ENCODE data around the gene C9orf43. TPM values are rescaled to one million over a fixed set of nuclear protein-coding genes. Genes with fewer than 3 reads are reported as not detected.
"Not testable (repeated sequence)": the region's sequence is repeated elsewhere in the genome, so short reads cannot be mapped to it uniquely, and the experiment has no call there.

The C9orf43 gene
- total and polyA plus RNA-seq, 3 donors from 2014 or later = 41.7 to 109 (median 71.3) TPM

DNA sequence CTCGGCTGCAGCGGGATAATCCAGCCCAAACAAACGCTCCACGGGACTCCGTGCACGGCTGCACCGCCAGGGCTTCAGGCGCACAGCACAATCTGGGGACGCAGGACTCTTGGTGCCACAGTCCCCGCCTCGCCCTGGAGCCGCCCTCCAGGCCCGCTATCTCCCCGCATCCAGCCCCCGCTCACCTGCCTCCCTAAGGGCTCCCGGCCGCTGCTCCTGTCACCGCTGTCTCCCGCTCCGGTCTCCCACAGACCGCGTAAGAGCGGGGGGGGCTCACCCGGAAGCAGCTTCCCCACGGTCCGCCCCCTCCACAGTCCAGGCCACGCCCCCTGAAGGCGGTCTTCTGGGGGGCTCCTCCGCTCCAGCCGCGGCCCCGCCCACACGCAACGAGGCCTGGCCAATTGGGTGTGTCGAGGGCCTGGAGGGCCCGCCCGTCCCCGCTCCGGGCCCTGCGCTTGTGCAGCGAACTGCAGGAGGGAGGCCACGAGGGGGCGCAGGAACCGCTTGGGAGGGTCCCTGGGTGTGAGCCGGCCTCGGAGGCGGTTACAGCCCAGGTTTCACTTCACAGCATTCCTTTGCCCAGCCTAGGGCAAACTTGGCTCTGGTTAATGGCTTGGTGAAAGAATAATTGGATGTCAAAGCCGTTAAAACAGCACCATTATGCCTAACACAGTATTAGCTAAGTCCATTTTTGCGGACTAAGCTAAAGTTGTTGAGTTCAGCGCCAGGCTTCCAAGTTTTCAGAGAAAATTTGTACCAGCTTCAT, 9.3 kb upstream of the C9orf43 start, which contains the start of gene ALAD:
TSS of gene ALAD (minus strand) at position 258 of the 766 bp plus-strand sequence. CDS start 7,725 bp downstream, outside the sequence.
- H3K27me3 ChIP-seq = no peaks in the 10 kb centered on the region
- H3K9me3 ChIP-seq = no peaks in the 10 kb centered on the region
- TF ChIP-seq, protein P1, sequence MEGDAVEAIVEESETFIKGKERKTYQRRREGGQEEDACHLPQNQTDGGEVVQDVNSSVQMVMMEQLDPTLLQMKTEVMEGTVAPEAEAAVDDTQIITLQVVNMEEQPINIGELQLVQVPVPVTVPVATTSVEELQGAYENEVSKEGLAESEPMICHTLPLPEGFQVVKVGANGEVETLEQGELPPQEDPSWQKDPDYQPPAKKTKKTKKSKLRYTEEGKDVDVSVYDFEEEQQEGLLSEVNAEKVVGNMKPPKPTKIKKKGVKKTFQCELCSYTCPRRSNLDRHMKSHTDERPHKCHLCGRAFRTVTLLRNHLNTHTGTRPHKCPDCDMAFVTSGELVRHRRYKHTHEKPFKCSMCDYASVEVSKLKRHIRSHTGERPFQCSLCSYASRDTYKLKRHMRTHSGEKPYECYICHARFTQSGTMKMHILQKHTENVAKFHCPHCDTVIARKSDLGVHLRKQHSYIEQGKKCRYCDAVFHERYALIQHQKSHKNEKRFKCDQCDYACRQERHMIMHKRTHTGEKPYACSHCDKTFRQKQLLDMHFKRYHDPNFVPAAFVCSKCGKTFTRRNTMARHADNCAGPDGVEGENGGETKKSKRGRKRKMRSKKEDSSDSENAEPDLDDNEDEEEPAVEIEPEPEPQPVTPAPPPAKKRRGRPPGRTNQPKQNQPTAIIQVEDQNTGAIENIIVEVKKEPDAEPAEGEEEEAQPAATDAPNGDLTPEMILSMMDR (IDR thresholded peaks at IDR 0.05) = peak; percentile 87 to 91 (median 91)
- no peak for TF ChIP-seq POLR2A (IDR thresholded peaks at IDR 0.05)
- H3K27ac ChIP-seq = peak within 1 kb of the TSS; percentile 69 to 79
- H3K36me3 ChIP-seq (ENCODE audit: low read depth, missing control alignments) = no peaks in the 10 kb centered on the region
- 2 to 5% methylated on average over 17 to 27 of the region's 50 CpGs for WGBS, 2 donors
- DNase-seq = peak; percentile 99
- peaks cover 16% of the 10 kb centered on the region for H3K4me1 ChIP-seq
- intact Hi-C loops (cut with DNase I; ENCODE audit: low total_unique reads) = no loop called here
- H3K4me3 ChIP-seq = peak within 1 kb of the TSS; percentile 78

DNA sequence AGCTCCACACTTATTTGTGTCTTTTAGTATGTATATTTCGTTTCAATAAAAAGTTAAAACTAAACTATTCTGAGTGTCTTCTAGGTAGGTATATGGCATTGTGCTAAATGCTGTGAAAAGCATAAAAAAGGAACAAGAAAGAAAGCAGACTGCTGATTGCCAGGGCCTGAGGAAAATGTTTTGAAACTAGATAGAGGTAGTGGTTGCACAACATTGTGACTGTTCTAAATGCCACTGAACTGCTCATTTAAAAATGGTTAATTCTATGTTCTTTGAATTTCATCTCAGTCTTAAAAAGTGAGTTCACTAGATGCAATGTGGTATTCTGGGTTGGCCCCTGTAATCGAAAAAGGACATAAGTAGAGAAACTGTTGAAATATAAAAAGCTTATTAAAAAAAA, 6.9 kb upstream of the C9orf43 start:
- TF ChIP-seq POLR2A (IDR thresholded peaks at IDR 0.05) = no peak
- TF ChIP-seq, protein P1 (IDR thresholded peaks at IDR 0.05) = no peak
- Histone ChIP-seq H3K27me3 (no peaks in the 10 kb centered on the region), H3K4me3 (no peak overlapping the region), H3K27ac (no peak overlapping the region), H3K9me3 (no peaks in the 10 kb centered on the region), H3K4me1 (peaks cover 23% of the 10 kb centered on the region), H3K36me3 (ENCODE audit: low read depth, missing control alignments) (no peaks in the 10 kb centered on the region)
- WGBS, 2 donors = 82 to 84% methylated on average over 2 of the region's 2 CpGs
- intact Hi-C loops (cut with DNase I; ENCODE audit: low total_unique reads) = no loop called here
- no peak for DNase-seq

DNA sequence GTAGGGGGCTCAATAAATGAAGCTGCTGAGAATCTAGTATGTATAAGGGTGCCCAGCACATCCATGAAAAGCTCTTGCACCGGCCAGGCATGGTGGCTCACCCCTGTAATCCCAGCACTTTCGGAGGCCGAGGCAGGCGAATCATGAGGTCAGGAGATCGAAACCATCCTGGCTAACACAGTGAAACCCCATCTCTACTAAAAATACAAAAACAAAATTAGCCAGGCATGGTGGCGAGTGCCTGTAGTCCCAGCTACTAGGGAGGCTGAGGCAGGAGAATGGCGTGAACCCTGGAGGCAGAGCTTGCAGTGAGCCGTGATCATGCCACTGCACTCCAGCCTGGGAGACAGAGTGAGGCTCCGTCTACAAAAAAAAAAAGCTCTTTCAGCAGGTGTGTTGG, 4.2 kb upstream of the C9orf43 start:
- DNase-seq; H3K36me3 ChIP-seq (ENCODE audit: low read depth, missing control alignments); H3K27me3 ChIP-seq; intact Hi-C loops (cut with DNase I; ENCODE audit: low total_unique reads); H3K4me3 ChIP-seq; H3K9me3 ChIP-seq: not testable (repeated sequence)
- peak overlapping the region in 1 of 2 donors; percentile 33 for H3K27ac ChIP-seq
- peaks cover 16% of the 10 kb centered on the region for H3K4me1 ChIP-seq
- 92 to 95% methylated on average over 9 of the region's 9 CpGs for WGBS, 2 donors

DNA sequence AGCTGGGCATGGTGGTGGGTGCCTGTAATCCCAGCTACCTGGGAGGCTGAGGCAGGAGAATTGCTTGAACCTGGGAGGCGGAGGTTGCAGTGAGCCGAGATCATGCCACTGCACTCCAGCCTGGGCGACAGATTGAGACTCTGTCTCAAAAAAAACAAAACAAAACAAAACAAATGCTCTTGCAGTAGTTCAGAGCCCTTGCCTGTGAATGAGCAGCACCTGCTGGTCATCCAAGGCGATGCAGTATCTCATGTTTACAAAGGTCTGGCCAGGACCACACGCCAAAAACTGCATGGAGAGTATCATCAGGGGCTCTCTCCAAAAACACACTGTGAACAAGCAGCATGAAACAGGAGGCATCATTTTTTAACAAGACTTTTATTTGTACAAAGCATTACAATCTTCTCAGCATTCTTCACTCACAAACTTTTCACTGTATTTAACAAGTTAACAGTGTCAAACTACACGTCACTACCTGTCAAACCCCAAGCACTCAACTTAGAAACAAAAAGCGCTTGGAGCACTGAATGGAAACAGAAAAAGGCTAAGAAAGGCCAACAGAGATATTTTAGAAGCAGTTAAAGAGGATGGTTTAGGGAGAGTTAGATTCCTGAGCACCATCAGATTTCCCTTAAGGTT, 3.6 kb upstream of the C9orf43 start:
- WGBS, 2 donors = 32 to 36% methylated on average over 7 of the region's 7 CpGs
- H3K36me3 ChIP-seq (ENCODE audit: low read depth, missing control alignments); intact Hi-C loops (cut with DNase I; ENCODE audit: low total_unique reads); H3K27me3 ChIP-seq; H3K9me3 ChIP-seq; H3K4me3 ChIP-seq: not testable (repeated sequence)
- TF ChIP-seq, protein P1 (IDR thresholded peaks at IDR 0.05) = peak; percentile 72 to 78 (median 76)
- peak overlapping the region in 1 of 2 donors; percentile 33 for H3K27ac ChIP-seq
- DNase-seq = peak; percentile 85
- peaks cover 16% of the 10 kb centered on the region for H3K4me1 ChIP-seq

DNA sequence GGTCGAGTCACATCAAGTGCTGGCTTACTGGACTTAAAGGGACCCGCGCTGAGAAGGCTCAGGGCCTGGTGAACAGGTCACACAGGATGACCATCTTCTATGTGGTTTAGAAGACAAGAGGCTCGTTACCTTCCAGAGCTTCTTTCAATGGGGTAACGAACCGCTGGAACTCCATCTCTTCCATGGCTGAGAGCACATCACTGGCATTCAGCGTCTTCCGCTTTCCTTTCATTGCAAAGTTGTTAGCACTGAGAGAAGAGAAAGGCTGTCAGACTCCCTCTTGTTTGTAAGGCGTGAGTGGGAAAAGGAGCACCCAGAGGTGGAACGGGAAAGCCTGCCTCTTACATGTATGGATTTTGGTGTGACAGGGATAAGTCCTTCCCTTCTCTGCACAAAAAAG, 1.1 kb upstream of the C9orf43 start:
- no peaks in the 10 kb centered on the region for H3K36me3 ChIP-seq (ENCODE audit: low read depth, missing control alignments)
- H3K27ac ChIP-seq = peak overlapping the region; percentile 95 to 98
- no peak for TF ChIP-seq POLR2A (IDR thresholded peaks at IDR 0.05)
- TF ChIP-seq, protein P1 (IDR thresholded peaks at IDR 0.05) = no peak
- WGBS, 2 donors = 17 to 29% methylated on average over 10 of the region's 10 CpGs
- no peaks in the 10 kb centered on the region for H3K9me3 ChIP-seq
- H3K27me3 ChIP-seq = no peaks in the 10 kb centered on the region
- peak overlapping the region; percentile 74 to 90 for H3K4me3 ChIP-seq
- intact Hi-C loops (cut with DNase I; ENCODE audit: low total_unique reads) = no loop called here
- H3K4me1 ChIP-seq = peaks cover 16% of the 10 kb centered on the region
- DNase-seq = no peak

All from testis (tissue), 3 donors.